Activated T-cell treated with anti-CD3 and anti-CD28 coated beads, Interleukin-2, amount 50 U/mL, for 72 hours (primary cell): Measurements from ENCODE around the gene GSG1. TPM values are rescaled to one million over a fixed set of nuclear protein-coding genes. Genes with fewer than 3 reads are reported as not detected.
A peak's percentile ranks its signal among the peaks of the same experiment; 100 is the strongest.

ENCODE experiments used
- ATAC-seq, 2 donors: fragments of 150-1000 bp; cut with Tn5 transposase; replicated peaks in 1 of 2; 2 replicates each; pipeline ENCODE4 v1.10.0; 2021; ENCODE audit warnings: moderate library complexity in 2 of 2, mild to moderate bottlenecking in 1 of 2
- DNase-seq, 2 donors: peaks; one replicate each; pipeline ENCODE4 v3.0.0; 2021 to 2022; ENCODE audit warnings: mixed read lengths in 1 of 2
- H3K27ac Mint-ChIP-seq: one replicate; pipeline ENCODE4 v1.8.0; 2022; ENCODE audit warnings: mild to moderate bottlenecking, moderate library complexity, mixed read lengths
- H3K27me3 Mint-ChIP-seq: one replicate; pipeline ENCODE4 v1.8.0; 2022; ENCODE audit warnings: low read depth, mixed read lengths
- H3K36me3 Mint-ChIP-seq, 2 donors: one replicate each; pipeline ENCODE4 v1.8.0; 2022; ENCODE audit warnings: mixed read lengths in 2 of 2, mild to moderate bottlenecking in 1 of 2; ENCODE audit not compliant: insufficient read depth in 2 of 2
- H3K4me1 Mint-ChIP-seq: one replicate; pipeline ENCODE4 v1.8.0; 2022; ENCODE audit warnings: low read depth, mixed read lengths
- H3K4me3 Mint-ChIP-seq, 2 donors: one replicate each; pipeline ENCODE4 v1.8.0; 2022; ENCODE audit warnings: mild to moderate bottlenecking in 2 of 2, mixed read lengths in 2 of 2, moderate library complexity in 2 of 2
- H3K9me3 Mint-ChIP-seq, 2 donors: one replicate each; pipeline ENCODE4 v1.8.0; 2022; ENCODE audit warnings: mixed read lengths in 2 of 2
- total RNA-seq, 2 donors: library from RNA; stranded (reverse); gene quantifications; one replicate each; pipeline ENCODE4 v1.2.3, GENCODE V29; 2022

Gene GSG1
- total RNA-seq, 2 donors from 2014 or later: not detected

GRCh38 chr12:13079440-13079906 lies 24.0 kb downstream of the GSG1 start:
- Mint-ChIP-seq H3K4me1 (no peaks in the 10 kb centered on the region), H3K27ac (no peak overlapping the region), H3K9me3 (no peaks in the 10 kb centered on the region), H3K36me3 (peaks cover 4 to 5% of the 10 kb centered on the region in 2 donors), H3K27me3 (no peaks in the 10 kb centered on the region), H3K4me3 (no peak overlapping the region)
- ATAC-seq: no peak
- no peak for DNase-seq

GRCh38 chr12:13075786-13076570 lies 27.5 kb downstream of the GSG1 start:
- H3K9me3 Mint-ChIP-seq: no peaks in the 10 kb centered on the region
- peaks cover 4 to 5% of the 10 kb centered on the region in 2 donors for H3K36me3 Mint-ChIP-seq
- ATAC-seq: no peak
- H3K4me3 Mint-ChIP-seq: no peak overlapping the region
- no peak for DNase-seq
- no peak overlapping the region for H3K27ac Mint-ChIP-seq
- no peaks in the 10 kb centered on the region for H3K27me3 Mint-ChIP-seq
- H3K4me1 Mint-ChIP-seq: no peaks in the 10 kb centered on the region

GRCh38 chr12:13075118-13075480 lies 28.4 kb downstream of the GSG1 start:
- H3K27me3 Mint-ChIP-seq: no peaks in the 10 kb centered on the region
- DNase-seq: no peak
- H3K27ac Mint-ChIP-seq: no peak overlapping the region
- ATAC-seq: no peak
- no peaks in the 10 kb centered on the region for H3K4me1 Mint-ChIP-seq
- no peak overlapping the region for H3K4me3 Mint-ChIP-seq
- no peaks in the 10 kb centered on the region for H3K9me3 Mint-ChIP-seq
- H3K36me3 Mint-ChIP-seq: peaks cover 4 to 5% of the 10 kb centered on the region in 2 donors

GRCh38 chr12:13074396-13075117 lies 28.9 kb downstream of the GSG1 start:
- Mint-ChIP-seq H3K4me3 (no peak overlapping the region), H3K4me1 (no peaks in the 10 kb centered on the region), H3K27me3 (no peaks in the 10 kb centered on the region), H3K9me3 (no peaks in the 10 kb centered on the region), H3K36me3 (peaks cover 4 to 5% of the 10 kb centered on the region in 2 donors), H3K27ac (no peak overlapping the region)
- no peak for ATAC-seq
- DNase-seq: no peak

- peaks cover 2 to 4% of the 10 kb centered on the region in 2 donors for H3K36me3 Mint-ChIP-seq
- no peak overlapping the region for H3K4me3 Mint-ChIP-seq
- no peaks in the 10 kb centered on the region for H3K4me1 Mint-ChIP-seq
- no peak for DNase-seq
- no peak for ATAC-seq
- H3K9me3 Mint-ChIP-seq: no peaks in the 10 kb centered on the region
- H3K27me3 Mint-ChIP-seq: no peaks in the 10 kb centered on the region
- no peak overlapping the region for H3K27ac Mint-ChIP-seq
These were observed 30.3 kb downstream of the GSG1 start for GRCh38 chr12:13073173-13073572.

- no peak overlapping the region for H3K27ac Mint-ChIP-seq
- ATAC-seq: no peak
- no peaks in the 10 kb centered on the region for H3K9me3 Mint-ChIP-seq
- H3K4me3 Mint-ChIP-seq: no peak overlapping the region
- peaks cover 7% of the 10 kb centered on the region for H3K4me1 Mint-ChIP-seq
- DNase-seq: no peak
- peaks cover 2 to 4% of the 10 kb centered on the region in 2 donors for H3K36me3 Mint-ChIP-seq
- no peaks in the 10 kb centered on the region for H3K27me3 Mint-ChIP-seq
These were observed 31.9 kb downstream of the GSG1 start for GRCh38 chr12:13071305-13072280.

GRCh38 chr12:13069380-13069779 lies 34.1 kb downstream of the GSG1 start:
- Mint-ChIP-seq H3K4me1 (peaks cover 7% of the 10 kb centered on the region), H3K27me3 (no peaks in the 10 kb centered on the region), H3K4me3 (no peak overlapping the region), H3K9me3 (no peaks in the 10 kb centered on the region), H3K36me3 (no peaks in the 10 kb centered on the region), H3K27ac (no peak overlapping the region)
- no peak for ATAC-seq
- no peak for DNase-seq

GRCh38 chr12:13067322-13067721 lies 36.1 kb downstream of the GSG1 start:
- Mint-ChIP-seq H3K9me3 (no peaks in the 10 kb centered on the region), H3K4me1 (peaks cover 7% of the 10 kb centered on the region), H3K4me3 (no peak overlapping the region), H3K27me3 (no peaks in the 10 kb centered on the region), H3K27ac (no peak overlapping the region), H3K36me3 (no peaks in the 10 kb centered on the region)
- peak; percentile 74 to 77 for ATAC-seq
- DNase-seq: no peak

- Mint-ChIP-seq H3K27ac (no peak overlapping the region), H3K27me3 (no peaks in the 10 kb centered on the region), H3K36me3 (no peaks in the 10 kb centered on the region), H3K9me3 (no peaks in the 10 kb centered on the region), H3K4me3 (no peak overlapping the region), H3K4me1 (peaks cover 7% of the 10 kb centered on the region)
- ATAC-seq (no peak), DNase-seq (no peak)
These were observed 37.0 kb downstream of the GSG1 start for GRCh38 chr12:13066459-13066858.

- ATAC-seq (no peak), DNase-seq (no peak)
- no peak overlapping the region for H3K4me3 Mint-ChIP-seq
- H3K4me1 Mint-ChIP-seq: peaks cover 7% of the 10 kb centered on the region
- no peaks in the 10 kb centered on the region for H3K9me3 Mint-ChIP-seq
- H3K27me3 Mint-ChIP-seq: no peaks in the 10 kb centered on the region
- no peaks in the 10 kb centered on the region for H3K36me3 Mint-ChIP-seq
- H3K27ac Mint-ChIP-seq: no peak overlapping the region
These were observed 37.5 kb downstream of the GSG1 start for GRCh38 chr12:13066014-13066413.

GRCh38 chr12:13062669-13063068 lies 40.8 kb downstream of the GSG1 start:
- H3K27ac Mint-ChIP-seq: no peak overlapping the region
- H3K4me1 Mint-ChIP-seq: peaks cover 7% of the 10 kb centered on the region
- H3K4me3 Mint-ChIP-seq: no peak overlapping the region
- H3K27me3 Mint-ChIP-seq: no peaks in the 10 kb centered on the region
- no peak for DNase-seq
- ATAC-seq: no peak
- peaks cover 0 to 1% of the 10 kb centered on the region in 2 donors for H3K36me3 Mint-ChIP-seq
- H3K9me3 Mint-ChIP-seq: no peaks in the 10 kb centered on the region

GRCh38 chr12:13061377-13061776 lies 42.1 kb downstream of the GSG1 start:
- Mint-ChIP-seq H3K36me3 (peaks cover 0 to 1% of the 10 kb centered on the region in 2 donors), H3K4me1 (no peaks in the 10 kb centered on the region), H3K27me3 (no peaks in the 10 kb centered on the region), H3K27ac (no peak overlapping the region), H3K4me3 (no peak overlapping the region), H3K9me3 (no peaks in the 10 kb centered on the region)
- DNase-seq: no peak
- no peak for ATAC-seq

- Mint-ChIP-seq H3K27ac (no peak overlapping the region), H3K4me3 (no peak overlapping the region), H3K4me1 (no peaks in the 10 kb centered on the region), H3K27me3 (no peaks in the 10 kb centered on the region), H3K9me3 (no peaks in the 10 kb centered on the region), H3K36me3 (peaks cover 0 to 1% of the 10 kb centered on the region in 2 donors)
- DNase-seq (no peak), ATAC-seq (no peak)
These were observed 42.9 kb downstream of the GSG1 start for GRCh38 chr12:13060581-13060980.
